Measurements from ENCODE around the gene TTLL5.

GRCh38 chr14:75991753-75992152 is 330.7 kb downstream of the TTLL5 start:
- TF ChIP-seq AGO1 (IDR thresholded peaks at IDR 0.05; ENCODE audit: low read depth, low read length, poor library complexity, severe bottlenecking), result no peak
- TF ChIP-seq ZNF274 (CRISPR knock-in tag; IDR thresholded peaks at IDR 0.05), result no peak
